ENCODE measurements around the gene HGF.
"Not testable (repeated sequence)": the region's sequence is repeated elsewhere in the genome, so short reads cannot be mapped to it uniquely, and the experiment has no call there.

HGF gene

GRCh38 chr7:81769891-81770727 lies at the start of gene HGF:
Gene HGF (minus strand): TSS chr7:81770047. CDS start chr7:81769971, 76 bp downstream.
- no peak for DNase-seq

DNA sequence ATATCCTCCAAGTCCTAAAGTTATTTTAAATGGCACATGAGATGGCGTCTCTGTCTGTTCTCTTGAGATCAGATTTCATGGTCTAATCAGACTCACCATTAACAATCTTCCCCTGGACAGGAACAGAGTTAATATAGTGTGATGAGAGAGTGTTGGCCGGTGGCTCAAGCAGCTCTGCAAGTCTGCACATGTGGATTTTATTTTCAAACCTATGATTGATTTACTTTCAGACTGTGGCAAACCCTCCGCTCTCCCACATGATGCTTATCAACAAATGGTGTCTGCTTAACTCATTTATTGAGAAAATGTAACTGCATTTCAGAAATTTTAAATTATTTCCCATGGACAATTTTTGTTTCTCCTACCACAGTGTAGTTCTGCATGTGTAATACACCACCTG lies 46.5 kb upstream of the HGF start:
- no peak for DNase-seq

- DNase-seq = not testable (repeated sequence)
Measured at GRCh38 chr7:81812866-81813476, 43.1 kb upstream of the HGF start.

GRCh38 chr7:81811956-81812865 lies 42.4 kb upstream of the HGF start:
- no peak for DNase-seq

GRCh38 chr7:81810476-81811155 lies 40.8 kb upstream of the HGF start:
- DNase-seq = no peak

DNA sequence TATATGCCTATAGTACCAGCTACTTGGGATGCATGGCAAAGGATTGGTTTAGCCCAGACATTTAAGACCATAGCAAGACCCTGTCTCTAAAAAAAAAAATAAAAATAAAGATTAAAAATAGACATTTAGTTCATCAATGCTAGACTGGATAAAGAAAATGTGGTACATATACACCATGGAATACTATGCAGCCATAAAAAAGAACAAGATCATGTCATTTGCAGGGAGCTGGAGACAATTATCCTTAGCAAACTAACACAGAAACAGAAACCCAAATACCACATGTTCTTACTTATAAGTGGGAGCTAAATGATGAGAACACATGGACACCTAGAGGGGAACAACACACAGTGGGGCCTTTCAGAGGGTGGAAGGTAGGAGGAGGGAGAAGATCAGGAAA lies 38.5 kb upstream of the HGF start:
- DNase-seq = not testable (repeated sequence)

DNA sequence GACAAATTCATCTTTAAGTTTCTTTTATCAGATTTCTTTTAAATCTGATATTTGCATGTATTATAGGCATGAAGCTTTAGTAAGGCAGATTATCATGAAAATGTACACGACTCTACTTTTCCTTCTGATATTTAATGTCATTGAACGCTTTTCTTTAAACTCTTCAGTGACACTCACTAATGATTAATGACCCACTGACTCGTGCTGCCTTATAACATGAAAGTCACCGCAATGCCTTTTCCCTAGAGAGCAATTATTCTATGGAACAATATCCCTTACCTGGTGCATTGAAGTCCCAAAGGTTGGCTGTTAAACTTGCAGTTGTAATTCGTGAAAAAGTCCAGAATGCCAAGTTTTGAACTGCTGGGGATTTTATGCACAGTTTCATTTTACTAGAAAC lies 33.4 kb upstream of the HGF start:
- no peak for DNase-seq

DNA sequence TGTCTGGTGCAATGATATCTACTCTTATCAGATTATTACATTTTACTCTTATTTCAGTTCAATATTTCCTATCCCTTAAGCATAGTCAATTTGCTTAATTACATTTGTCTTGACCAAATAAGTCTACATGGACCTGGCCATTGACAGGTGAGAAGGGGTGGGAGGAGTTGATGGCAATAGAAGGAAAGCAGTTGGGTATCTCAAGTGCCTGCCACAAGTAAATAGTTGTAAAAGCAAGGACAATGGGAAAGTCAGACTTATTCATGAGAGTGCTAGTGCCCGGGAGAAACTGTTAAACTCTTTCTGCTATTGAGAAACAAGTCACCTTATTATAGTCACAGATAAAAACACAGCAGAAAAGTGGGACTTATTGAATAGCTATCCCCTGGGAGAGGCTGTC lies 32.4 kb upstream of the HGF start:
- DNase-seq = no peak

DNA sequence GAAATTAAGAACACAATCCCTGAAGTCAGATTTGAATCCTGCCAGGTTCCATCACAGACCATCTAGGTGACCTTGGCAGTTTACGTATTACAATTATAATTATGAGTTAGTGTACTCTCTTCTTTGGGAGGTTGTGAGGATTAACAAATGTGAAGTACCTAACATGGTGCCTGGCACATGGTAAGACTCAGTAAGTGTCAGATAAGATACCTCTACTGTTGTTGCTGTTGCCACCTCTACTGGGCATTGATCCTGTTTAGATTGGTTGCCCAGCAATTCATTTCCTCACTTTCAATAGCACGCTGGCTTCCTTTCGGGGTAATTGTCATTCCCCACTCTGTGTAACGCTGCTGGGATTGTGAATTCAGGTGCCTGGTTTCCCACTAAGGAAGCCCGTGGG lies 31.7 kb upstream of the HGF start:
- DNase-seq = no peak

DNA sequence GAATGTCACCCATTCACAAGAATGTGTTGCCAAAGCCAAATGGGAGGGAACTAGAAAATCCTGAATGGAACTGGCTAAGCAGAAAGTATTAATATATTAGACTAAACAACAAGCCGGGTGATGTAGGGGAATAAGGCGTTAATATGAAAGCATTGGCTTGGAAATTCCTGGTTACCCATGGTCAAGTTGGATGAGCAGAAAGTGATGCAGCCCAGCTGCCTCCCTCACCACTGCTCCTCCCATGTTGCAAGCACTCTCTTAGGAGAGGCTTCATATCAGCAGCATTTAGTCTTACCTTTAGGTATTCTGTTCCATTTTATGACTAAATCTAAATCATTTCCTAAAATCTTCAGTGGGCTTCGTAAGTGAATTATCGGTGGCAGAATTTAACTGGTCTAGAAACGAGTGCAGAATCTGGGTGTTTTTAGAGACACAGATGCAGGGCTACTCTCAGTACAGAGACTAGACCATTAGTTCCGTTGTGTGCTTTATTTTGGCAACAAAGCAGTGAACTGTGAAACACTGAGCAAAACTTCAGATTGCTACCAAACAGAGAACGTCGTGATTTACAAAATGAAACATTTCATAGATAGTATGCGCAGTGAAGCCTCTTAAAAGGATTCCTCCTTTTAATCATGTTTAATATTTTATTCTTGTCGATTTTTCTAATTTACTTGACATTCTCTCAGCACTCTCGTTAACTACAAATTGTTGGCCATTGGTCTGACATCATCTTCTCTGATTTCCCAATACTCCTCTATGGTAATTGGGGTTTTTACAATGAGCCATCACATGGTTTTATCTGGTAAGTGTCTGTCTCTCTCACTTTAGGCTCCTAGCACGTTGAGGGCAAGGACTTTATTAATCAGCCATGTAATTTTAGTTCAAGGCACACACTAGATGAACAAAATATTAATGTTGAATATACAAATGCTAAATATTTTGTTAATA lies 22.0 kb upstream of the HGF start:
- no peak for DNase-seq

GRCh38 chr7:81790686-81791085 lies 20.8 kb upstream of the HGF start:
- no peak for DNase-seq

DNA sequence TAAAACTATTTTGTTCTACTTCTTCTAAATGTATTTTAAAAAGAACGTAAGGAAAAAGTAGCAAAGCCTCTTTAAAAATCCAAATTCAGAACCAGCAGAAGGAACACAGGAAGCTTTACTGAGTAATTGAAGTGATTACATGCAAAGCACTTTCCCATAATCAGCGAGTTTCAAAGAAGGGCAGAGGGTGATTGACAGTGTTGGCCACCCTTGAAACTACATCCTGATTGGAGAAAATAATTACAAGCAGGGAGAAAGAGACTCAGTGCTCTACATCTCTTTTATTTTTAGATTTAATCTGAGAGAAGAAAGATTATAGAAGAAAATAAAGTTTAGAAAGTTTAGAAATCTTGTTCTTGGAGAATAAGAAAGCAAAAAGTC lies 20.3 kb upstream of the HGF start:
- DNase-seq = no peak

DNA sequence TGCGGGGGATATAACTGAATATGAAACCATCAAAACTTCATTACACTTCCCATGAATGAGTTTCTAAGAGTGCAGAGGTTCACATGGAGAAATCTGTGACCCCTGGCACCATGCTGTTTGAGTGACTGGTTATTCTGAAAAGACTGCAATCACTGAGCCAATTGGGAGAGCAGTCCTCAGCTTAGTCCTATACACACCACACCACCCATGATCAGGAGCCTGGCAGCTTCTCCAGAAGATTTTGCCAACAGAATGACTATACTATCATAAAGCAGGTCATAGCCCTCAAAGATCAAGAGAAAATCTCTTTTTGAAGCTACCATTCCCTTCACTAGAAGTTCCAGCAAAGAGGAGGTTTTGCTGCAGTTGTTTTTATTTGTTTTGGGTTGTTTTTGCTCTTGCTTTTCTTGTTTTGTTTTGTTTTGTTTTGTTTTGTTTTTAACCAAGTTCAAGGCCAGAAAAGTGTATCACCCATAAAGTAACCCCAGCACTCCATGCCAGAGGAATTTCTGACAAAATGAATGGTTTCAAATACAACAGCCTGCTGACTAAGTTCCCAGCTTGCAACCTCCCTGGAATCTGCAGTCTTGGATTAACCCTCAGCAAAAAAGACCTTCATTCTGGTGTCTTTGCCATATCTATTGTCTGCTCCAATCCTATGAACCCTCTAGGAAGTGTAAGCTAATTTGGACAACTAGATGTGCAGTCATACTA lies 19.7 kb upstream of the HGF start:
- no peak for DNase-seq

DNA sequence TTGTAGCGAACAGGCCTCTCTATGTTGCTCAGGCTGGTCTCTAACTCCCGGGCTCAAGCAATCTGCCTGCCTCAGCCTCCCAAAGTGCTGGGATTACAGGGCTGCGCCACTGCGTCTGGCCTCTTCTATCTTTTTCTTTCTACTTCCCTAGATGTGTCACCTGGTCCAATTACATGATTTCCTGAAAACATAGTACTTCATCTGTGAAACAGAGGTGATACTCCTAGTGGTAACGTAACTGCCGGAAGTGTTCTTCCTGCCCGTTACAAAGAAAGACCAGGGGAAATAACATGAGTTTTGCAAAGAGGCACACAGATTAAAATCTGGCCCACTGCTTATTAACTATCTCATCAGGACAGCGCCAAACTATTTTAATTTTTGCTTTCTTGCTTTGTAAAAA lies 18.4 kb upstream of the HGF start:
- no peak for DNase-seq

- no peak for DNase-seq
Measured at GRCh38 chr7:81783818-81784217, 14.0 kb upstream of the HGF start.

- no peak for DNase-seq
Measured at GRCh38 chr7:81780914-81781693, 11.3 kb upstream of the HGF start.

DNA sequence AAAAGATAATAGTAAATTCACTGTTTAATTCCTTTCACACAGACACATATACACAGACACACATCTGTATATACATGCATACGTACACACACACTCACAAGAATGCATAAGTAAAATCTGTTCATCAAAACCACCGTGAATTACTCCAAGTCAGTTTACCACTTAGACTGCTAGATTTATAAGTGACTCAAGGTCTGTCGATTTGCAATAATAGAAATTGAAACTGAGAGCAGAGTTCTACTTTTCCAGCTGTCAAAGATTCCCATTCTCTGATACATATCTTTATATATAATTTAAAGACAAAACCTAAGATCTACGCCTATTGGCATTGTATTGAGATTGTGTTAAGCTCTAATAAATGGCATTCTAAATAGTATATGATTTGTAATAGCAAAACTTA lies 9.9 kb upstream of the HGF start:
- no peak for DNase-seq

DNA sequence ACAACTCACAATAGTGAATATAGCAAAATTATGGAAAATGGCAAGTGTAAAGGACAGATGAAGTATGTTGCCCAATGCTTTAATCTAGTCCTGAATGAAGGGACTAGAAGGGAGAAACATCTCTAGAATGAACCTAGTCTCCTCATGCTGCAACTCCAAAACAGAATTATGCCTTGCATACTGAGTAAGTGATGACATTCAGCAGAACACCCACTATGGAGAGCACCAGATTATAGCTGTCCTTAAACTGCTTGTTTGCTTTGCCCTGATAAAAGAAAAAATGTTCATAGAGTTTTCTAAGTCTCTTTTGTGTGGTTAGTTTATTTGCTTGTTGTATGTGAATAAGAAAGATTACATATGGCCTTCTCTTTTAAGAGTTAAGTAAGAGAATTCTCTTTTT lies 7.8 kb upstream of the HGF start:
- DNase-seq = no peak

- no peak for DNase-seq
Measured at GRCh38 chr7:81776948-81777630, 7.2 kb upstream of the HGF start.

DNA sequence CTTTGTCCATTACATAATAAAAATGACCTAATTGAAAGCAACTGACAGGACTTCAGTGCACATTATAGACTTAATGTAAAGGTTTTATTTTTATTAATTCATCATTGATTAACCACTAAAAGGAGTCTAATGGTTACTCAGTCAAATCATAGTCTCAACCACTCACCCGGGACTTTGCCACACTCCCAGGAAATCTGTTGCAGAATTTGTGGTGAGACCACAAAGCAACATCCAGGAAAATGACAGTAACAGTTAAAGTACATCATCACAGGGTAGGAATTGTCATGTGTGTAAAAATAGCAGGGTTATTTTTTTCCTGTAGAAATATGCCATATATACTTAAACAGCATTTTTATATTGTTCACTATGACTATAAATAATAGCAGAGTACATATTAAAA lies 6.3 kb upstream of the HGF start:
- no peak for DNase-seq

Measured in activated CD8-positive, alpha-beta memory T cell treated with anti-CD3 and anti-CD28 coated beads, Interleukin-2, amount 50 U/mL, for 48 hours (primary cell).